CD4-positive, alpha-beta T cell (primary cell): ENCODE results near the gene POPDC3. TPM values are rescaled to one million over a fixed set of nuclear protein-coding genes. Genes with fewer than 3 reads are reported as not detected.

ENCODE experiments used
- ATAC-seq: fragments of 200-7000 bp; cut with Tn5 transposase; one replicate; pipeline ENCODE4 v1.10.0; 2022; ENCODE audit warnings: mild to moderate bottlenecking; ENCODE audit not compliant: poor library complexity
- CTCF ChIA-PET: fragments of 350-600 bp; sonication (Branson Sonifier 250); formaldehyde crosslinking; loops from one replicate; lab custom pipeline; 2021; ENCODE audit warnings: antibody characterized with exemption, inconsistent platforms; lab: Charles Lee
- POLR2A ChIA-PET: fragments of 350-600 bp; sonication (Branson Sonifier 250); formaldehyde crosslinking; loops from one replicate; lab custom pipeline; 2021; ENCODE audit warnings: antibody characterized with exemption, inconsistent platforms; lab: Charles Lee
- DNase-seq, 14 experiments: peaks; one replicate each; pipeline ENCODE4 v3.0.0-alpha.2; 2013 to 2020; ENCODE audit warnings: mixed read lengths in 2 of 14
- H3K27ac ChIP-seq, 2 donors: one replicate each; pipeline versions ENCODE4 v1.5.1 to v1.7.0; 2013; ENCODE audit warnings: low read length in 2 of 2, low read depth in 1 of 2, mild to moderate bottlenecking in 1 of 2
- H3K27me3 ChIP-seq, 2 experiments: 1 replicate in 1 of 2; 2 replicates in 1 of 2; pipeline versions ENCODE4 v1.6.1 to v1.7.0; 2013; ENCODE audit warnings: low read length in 2 of 2, control low read depth in 1 of 2, mild to moderate bottlenecking in 1 of 2, moderate library complexity in 1 of 2; ENCODE audit not compliant: insufficient read depth in 2 of 2, control insufficient read depth in 1 of 2
- H3K36me3 ChIP-seq: one replicate; pipeline ENCODE4 v1.6.1; 2013; ENCODE audit warnings: low read length, control low read depth; ENCODE audit not compliant: insufficient read depth
- H3K4me1 ChIP-seq: one replicate; pipeline ENCODE4 v1.6.1; 2013; ENCODE audit warnings: low read length, control low read depth; ENCODE audit not compliant: insufficient read depth
- H3K4me3 ChIP-seq: one replicate; pipeline ENCODE4 v1.5.1; 2013; ENCODE audit warnings: mild to moderate bottlenecking, low read length, moderate library complexity
- H3K9me3 ChIP-seq, 2 experiments: 1 replicate in 1 of 2; 2 replicates in 1 of 2; pipeline versions ENCODE4 v1.6.1 to v1.7.0; 2013; ENCODE audit warnings: low read length in 2 of 2, mild to moderate bottlenecking in 2 of 2, control low read depth in 1 of 2, moderate library complexity in 1 of 2; ENCODE audit not compliant: control insufficient read depth in 1 of 2, insufficient read depth in 1 of 2
- H3K27ac Mint-ChIP-seq: one replicate; pipeline ENCODE4 v1.8.0; 2020; ENCODE audit warnings: mixed read lengths
- H3K27me3 Mint-ChIP-seq: one replicate; pipeline ENCODE4 v1.8.0; 2021; ENCODE audit warnings: mixed read lengths
- H3K36me3 Mint-ChIP-seq: one replicate; pipeline ENCODE4 v1.8.0; 2021; ENCODE audit warnings: low read depth, mixed read lengths
- H3K4me1 Mint-ChIP-seq: one replicate; pipeline ENCODE4 v1.8.0; 2021; ENCODE audit warnings: low read depth, mixed read lengths
- H3K4me3 Mint-ChIP-seq: one replicate; pipeline ENCODE4 v1.8.0; 2020; ENCODE audit warnings: mild to moderate bottlenecking, mixed read lengths
- H3K9me3 Mint-ChIP-seq: one replicate; pipeline ENCODE4 v1.8.0; 2020; ENCODE audit warnings: mixed read lengths
- CTCF ChIP-seq: fragments of 200-600 bp; IDR thresholded peaks from one replicate; pipeline ENCODE4 v1.8.0; 2022; ENCODE audit warnings: antibody characterized with exemption, mild to moderate bottlenecking
- intact Hi-C, 2 experiments: fragments of 100-400 bp; cut with DNase I in 1 of 2; cut with micrococcal nuclease in 1 of 2; formaldehyde crosslinking; loops; one replicate each; pipeline versions ENCODE4 v1.15.1 to v1.9.0; 2023 to 2025; cut with DNase I, micrococcal nuclease
- polyA plus RNA-seq, 2 donors: library from polyadenylated mRNA; unstranded; fragments of 120-200 nt; gene quantifications; one replicate each; pipeline ENCODE4 v1.2.1, GENCODE V29; 2013
- total RNA-seq, 174 experiments: library from RNA in 2 of 174; stranded (reverse) in 2 of 174; gene quantifications; one replicate each; pipeline ENCODE4 v1.2.3 and lab custom pipeline; 2021 to 2026

The POPDC3 gene
- total RNA-seq (not detected), total RNA-seq (lab: John Stamatoyannopoulos, UW) (0 to 0.09 (median 0) reads per million in 172 experiments)
- polyA plus RNA-seq (2013, experiment 1 of 2) = not detected
- polyA plus RNA-seq (2013, experiment 2 of 2) = 1.4 TPM

- no peaks in the 10 kb centered on the region for H3K36me3 Mint-ChIP-seq
- no peaks in the 10 kb centered on the region for H3K4me1 Mint-ChIP-seq
- TF ChIP-seq CTCF = no peak
- peaks cover 67% of the 10 kb centered on the region for H3K27me3 Mint-ChIP-seq
- H3K27me3 ChIP-seq = peaks cover 32 to 45% of the 10 kb centered on the region in 2 experiments
- no peaks in the 10 kb centered on the region for H3K9me3 ChIP-seq
- DNase-seq = no peak
- H3K9me3 Mint-ChIP-seq = no peaks in the 10 kb centered on the region
- H3K4me3 ChIP-seq = no peak within 1 kb of the TSS
- ChIA-PET CTCF (no interaction called here), POLR2A (no interaction called here)
- intact Hi-C loops = no loop called here
- H3K27ac ChIP-seq = no peak within 1 kb of the TSS
- H3K4me3 Mint-ChIP-seq = no peak within 1 kb of the TSS
- H3K4me1 ChIP-seq = no peaks in the 10 kb centered on the region
- no peak for ATAC-seq
- no peaks in the 10 kb centered on the region for H3K36me3 ChIP-seq
- H3K27ac Mint-ChIP-seq = no peak within 1 kb of the TSS
Observed at GRCh38 chr6:105179244-105180065, at the start of gene POPDC3. Gene POPDC3, minus strand, starts transcription at chr6:105180014. Its CDS starts 18,105 bp downstream, at chr6:105161909.

GRCh38 chr6:105227295-105227767 is 47.5 kb upstream of the POPDC3 start:
- no peak overlapping the region for H3K27ac Mint-ChIP-seq
- Histone ChIP-seq H3K9me3 (no peaks in the 10 kb centered on the region), H3K36me3 (no peaks in the 10 kb centered on the region), H3K4me1 (no peaks in the 10 kb centered on the region), H3K27me3 (no peaks in the 10 kb centered on the region), H3K27ac (no peak overlapping the region), H3K4me3 (no peak overlapping the region)
- ChIA-PET CTCF (no interaction called here), POLR2A (no interaction called here)
- no peak overlapping the region for H3K4me3 Mint-ChIP-seq
- no peak for DNase-seq
- peaks cover 45% of the 10 kb centered on the region for H3K27me3 Mint-ChIP-seq
- H3K36me3 Mint-ChIP-seq = no peaks in the 10 kb centered on the region
- H3K4me1 Mint-ChIP-seq = no peaks in the 10 kb centered on the region
- TF ChIP-seq CTCF = no peak
- intact Hi-C loops = no loop called here
- peaks cover 3% of the 10 kb centered on the region for H3K9me3 Mint-ChIP-seq
- ATAC-seq = no peak

GRCh38 chr6:105226598-105227294 is 46.9 kb upstream of the POPDC3 start:
- Mint-ChIP-seq H3K4me1 (no peaks in the 10 kb centered on the region), H3K36me3 (no peaks in the 10 kb centered on the region), H3K27me3 (peaks cover 44% of the 10 kb centered on the region), H3K4me3 (no peak overlapping the region), H3K9me3 (peaks cover under 1% of the 10 kb centered on the region), H3K27ac (no peak overlapping the region)
- H3K9me3 ChIP-seq = no peaks in the 10 kb centered on the region
- H3K4me3 ChIP-seq = no peak overlapping the region
- ChIA-PET CTCF (no interaction called here), POLR2A (no interaction called here)
- ATAC-seq (no peak), DNase-seq (no peak)
- intact Hi-C loops = no loop called here
- H3K36me3 ChIP-seq = no peaks in the 10 kb centered on the region
- no peaks in the 10 kb centered on the region for H3K27me3 ChIP-seq
- H3K4me1 ChIP-seq = no peaks in the 10 kb centered on the region
- TF ChIP-seq CTCF = no peak
- H3K27ac ChIP-seq = no peak overlapping the region
